GM21515 (cell line): ENCODE measurements around the gene ELMO1.

Experiments used
- ATAC-seq: cut with Tn5 transposase; IDR thresholded peaks from one replicate; pipeline ENCODE4 v1.9.1; 2021; ENCODE audit not compliant: unreplicated experiment

Gene ELMO1

GRCh38 chr7:36865019-36865418 is 583.6 kb downstream of the ELMO1 start:
- no peak for ATAC-seq

- no peak for ATAC-seq
Observed at GRCh38 chr7:36863901-36864701, 584.6 kb downstream of the ELMO1 start.

DNA sequence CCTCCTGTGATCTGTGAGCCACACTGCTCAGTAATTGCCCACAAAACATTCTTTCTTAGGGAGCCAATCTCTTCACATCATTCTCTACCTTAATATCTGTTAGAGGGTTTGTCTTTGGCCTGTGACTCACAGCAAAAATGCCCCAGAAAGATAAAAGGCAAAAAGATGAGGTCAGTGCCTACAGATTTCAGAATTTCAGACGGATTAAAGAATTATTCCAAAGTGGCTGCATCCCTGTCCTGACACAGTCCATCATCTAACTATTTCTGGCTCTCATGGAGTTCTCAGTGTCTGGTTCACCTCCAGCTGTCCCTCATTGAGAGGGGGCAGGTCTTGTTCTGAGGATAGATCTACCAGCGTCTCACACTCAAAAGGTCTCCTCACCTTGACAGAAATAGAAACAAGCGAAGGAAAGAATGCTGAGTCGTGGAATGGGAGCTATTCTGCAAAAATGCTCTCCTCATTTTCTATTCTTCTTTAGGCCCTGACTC is 585.8 kb downstream of the ELMO1 start:
- ATAC-seq: no peak

GRCh38 chr7:36861656-36862055 is 587.0 kb downstream of the ELMO1 start:
- ATAC-seq: no peak

DNA sequence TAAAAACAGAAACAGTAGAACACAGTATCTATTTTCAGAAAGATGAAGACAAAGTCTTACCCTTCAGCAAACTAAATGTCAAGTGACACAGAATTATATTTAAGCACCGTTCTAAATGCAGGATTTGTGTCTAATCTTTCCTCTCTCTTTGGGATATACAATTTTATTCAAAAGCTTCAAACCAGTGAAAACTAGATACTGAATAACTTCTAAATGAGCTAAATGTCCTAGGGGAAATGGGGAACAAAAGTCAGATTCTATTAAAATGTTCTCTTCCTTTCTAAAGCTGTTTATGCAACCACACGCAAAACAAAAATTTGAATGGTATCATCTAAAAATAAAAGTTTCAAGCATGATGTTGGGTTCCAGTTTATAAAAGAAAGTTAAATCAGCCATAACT is 588.0 kb downstream of the ELMO1 start:
- no peak for ATAC-seq

- no peak for ATAC-seq
Observed at GRCh38 chr7:36855330-36855729, 593.3 kb downstream of the ELMO1 start.

DNA sequence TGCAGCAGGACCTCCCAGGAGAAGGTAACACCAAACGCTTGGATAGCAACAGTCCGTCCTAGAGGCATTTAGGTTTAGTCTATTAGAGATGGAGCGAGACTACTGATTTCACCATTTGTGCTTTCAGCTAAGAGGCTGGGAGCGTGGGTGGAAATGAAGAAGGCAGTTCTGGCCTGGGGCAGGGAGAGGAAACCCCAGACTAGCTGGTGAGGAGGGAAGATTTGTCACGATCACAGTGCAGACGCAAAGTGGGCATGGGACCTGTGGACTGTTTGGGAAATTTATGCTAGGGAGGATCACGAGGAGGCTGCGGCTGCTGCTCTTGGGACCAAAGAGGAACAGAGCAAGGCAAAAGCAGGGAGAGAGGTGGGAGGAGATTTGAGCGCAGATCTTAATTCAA is 594.0 kb downstream of the ELMO1 start:
- ATAC-seq: no peak

DNA sequence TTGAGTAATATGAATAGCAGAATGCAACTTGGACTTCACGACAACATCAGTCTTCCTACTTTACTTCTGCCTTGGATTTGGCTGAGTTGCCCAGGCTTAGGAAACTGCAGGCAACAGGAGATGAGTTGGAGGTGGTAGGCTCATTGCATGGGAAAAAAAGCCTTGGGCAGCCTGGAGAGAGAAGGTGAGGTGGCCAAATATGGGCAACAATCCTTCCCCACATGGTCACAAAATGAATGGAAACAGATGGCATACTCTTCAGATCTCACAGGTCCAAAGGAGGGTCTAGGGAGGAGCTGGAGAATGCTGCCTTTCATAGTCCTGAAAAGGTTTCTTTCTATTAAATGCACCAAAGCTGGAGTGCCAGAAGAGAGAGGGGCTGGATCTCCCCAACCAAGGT is 595.7 kb downstream of the ELMO1 start:
- ATAC-seq: no peak

GRCh38 chr7:36852017-36852416 is 596.6 kb downstream of the ELMO1 start:
- ATAC-seq: no peak

DNA sequence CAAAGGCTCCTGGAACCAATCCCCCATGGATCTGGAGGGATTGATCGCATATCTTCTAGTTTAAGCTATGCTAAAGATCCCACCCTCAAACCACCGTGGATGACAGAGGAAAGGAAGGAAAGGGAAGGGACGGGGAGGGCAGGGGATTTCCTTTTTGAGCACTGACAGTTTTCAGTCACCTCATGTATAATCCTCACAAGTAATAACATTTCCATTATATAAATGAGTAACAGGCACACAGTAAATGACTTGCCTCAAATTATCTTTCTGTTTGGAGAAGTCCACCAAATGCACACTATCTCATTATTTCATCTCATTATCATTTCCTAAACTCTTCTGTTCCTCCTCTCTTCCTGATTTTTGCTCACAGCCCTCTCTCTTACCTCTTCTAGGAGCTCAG is 597.3 kb downstream of the ELMO1 start:
- no peak for ATAC-seq

DNA sequence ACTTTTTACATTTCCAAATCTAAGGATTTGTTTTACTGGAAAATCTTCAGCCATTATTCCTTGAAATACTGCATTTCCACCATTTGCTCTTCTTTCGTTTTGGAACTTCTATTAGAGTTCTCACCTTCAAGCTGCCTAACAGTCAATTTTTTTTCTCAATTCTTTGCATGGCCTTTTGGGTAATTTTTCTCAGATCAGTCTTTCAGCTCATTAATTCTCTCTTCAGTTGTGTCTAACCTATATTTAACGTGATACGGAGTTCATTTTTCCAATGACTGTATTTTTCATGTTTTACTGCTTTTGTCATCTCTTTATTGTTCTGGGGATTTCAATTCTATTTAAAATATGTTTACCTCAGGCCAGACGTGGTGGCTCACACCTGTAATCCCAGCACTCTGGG is 600.7 kb downstream of the ELMO1 start:
- no peak for ATAC-seq

- no peak for ATAC-seq
Observed at GRCh38 chr7:36844374-36844773, 604.3 kb downstream of the ELMO1 start.

GRCh38 chr7:36840904-36841303 is 607.8 kb downstream of the ELMO1 start:
- ATAC-seq: no peak

DNA sequence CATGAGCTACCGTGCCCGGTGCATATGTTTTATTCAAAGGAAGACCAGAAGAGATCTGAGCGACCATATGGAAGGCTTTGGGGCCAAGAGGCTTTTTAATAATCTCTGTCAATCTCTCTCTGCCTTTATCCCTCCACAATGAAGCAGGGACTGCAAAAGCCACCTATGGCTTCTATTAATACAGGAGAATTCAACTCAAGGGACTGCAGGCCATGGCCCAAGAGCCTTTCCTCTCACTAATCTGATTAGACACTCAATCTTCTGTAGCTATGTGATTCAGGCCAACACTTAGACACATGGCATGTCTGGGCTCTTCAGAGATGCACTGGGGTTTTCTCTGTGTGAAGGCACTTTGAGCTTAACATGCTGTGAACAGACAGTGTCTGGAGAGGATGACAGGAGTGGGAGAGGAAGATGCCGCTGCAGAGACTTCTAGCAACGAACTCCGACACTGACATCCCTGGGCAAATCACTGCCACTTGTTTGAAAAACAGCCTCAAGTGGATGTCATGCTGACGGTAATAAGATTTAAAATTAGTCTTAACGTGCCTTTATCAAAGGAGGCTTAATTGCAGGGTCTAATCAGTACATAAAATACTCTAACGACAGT is 609.9 kb downstream of the ELMO1 start:
- ATAC-seq: no peak

DNA sequence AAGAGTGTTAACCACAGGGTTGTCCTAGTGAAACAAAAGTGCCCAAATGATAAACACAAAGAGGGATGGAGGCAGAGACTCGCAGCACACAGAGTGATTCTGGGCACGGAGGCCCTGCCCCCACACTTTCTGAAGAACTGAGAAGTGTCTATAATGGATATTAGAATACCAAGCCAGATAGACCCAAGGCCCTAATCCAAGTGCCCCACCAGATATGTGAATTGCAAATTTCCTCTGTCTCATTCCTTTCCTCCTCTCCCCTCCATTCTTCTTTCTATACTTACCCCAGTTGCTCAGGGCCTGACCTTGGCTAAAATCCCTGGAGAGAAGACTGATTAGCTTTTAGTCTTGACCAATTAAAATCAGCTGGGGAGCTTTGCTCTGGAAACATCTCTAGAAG is 617.6 kb downstream of the ELMO1 start:
- no peak for ATAC-seq

- no peak for ATAC-seq
Observed at GRCh38 chr7:36827726-36828703, 620.6 kb downstream of the ELMO1 start.

DNA sequence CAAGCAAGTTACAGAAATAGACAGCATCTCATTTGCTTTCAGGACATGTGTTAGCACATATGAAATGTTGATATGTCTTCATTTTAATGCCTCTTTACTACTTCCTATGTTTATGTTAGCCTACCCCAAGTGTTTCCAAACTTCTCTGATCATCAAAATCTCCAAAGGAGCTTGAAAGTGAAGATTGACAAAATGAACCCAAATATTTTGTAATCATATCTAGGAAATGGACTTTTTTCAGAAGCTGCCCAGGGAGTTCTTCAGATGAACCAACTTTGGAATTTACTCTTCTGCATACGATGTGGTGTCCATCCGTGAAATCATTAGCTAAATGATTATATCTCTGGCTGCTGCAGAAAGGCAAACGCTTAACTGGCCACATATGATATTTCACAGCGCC is 623.2 kb downstream of the ELMO1 start:
- no peak for ATAC-seq

DNA sequence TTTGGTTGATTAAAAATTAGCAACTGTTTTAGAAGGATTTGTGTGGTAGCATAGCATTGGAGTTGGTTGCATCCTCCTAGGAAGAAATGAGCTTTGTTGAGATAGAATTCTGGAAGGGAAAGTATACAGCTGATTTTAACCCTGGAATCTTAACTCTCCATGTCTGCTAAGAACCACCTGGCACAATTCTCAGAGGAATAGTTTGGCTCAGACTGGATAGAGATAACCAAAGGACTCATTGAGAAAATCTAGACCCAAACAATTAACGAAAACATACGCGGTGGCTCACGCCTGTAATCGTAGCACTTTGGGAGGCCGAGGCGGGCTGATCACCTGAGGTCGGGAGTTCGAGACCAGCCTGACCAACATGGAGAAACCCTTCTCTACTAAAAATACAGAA is 625.3 kb downstream of the ELMO1 start:
- no peak for ATAC-seq

DNA sequence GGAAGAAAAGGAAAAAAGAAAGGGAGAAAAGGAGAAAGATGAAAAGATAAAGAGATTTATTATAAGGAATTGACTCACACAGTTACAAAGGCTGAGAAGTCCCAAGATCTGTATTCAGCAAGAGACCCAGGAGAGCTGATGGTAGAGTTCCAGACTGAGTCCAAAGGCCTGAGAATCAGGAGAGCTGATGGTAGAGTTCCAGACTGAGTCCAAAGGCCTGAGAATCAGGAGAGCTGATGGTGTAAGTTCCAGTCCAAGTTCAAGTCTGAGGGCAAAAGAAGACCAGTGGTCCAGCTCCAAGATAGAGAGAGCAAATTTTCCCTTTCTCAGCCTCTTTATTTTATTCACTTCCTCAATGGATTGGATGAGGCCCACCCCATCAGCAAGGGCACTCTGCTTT is 627.0 kb downstream of the ELMO1 start:
- no peak for ATAC-seq

GRCh38 chr7:36820527-36821170 is 628.0 kb downstream of the ELMO1 start:
- ATAC-seq: no peak

GRCh38 chr7:36819639-36820038 is 629.0 kb downstream of the ELMO1 start:
- ATAC-seq: no peak
